Body of pancreas (tissue), 4 donors: ENCODE results near the gene PRM1. TPM values are rescaled to one million over a fixed set of nuclear protein-coding genes. Genes with fewer than 3 reads are reported as not detected.

Experiments
- ATAC-seq: fragments of 150-250 bp; one replicate; pipeline ENCODE4 v1.9.1; 2016
- DNase-seq, 4 donors: peaks; one replicate each; pipeline ENCODE4 v3.0.0-alpha.2; 2019
- H3K27ac ChIP-seq, 4 donors: fragments of 200-600 bp; sonication (generic); 1 replicate in 3 of 4; 2 replicates in 1 of 4; pipeline versions ENCODE4 v1.5.1 to v1.6.1; 2016 to 2019; ENCODE audit warnings: mild to moderate bottlenecking in 1 of 4, mixed read lengths in 1 of 4, moderate library complexity in 1 of 4
- H3K27me3 ChIP-seq, 2 donors: fragments of 200-600 bp; sonication (generic); one replicate each; pipeline ENCODE4 v1.6.0; 2016; ENCODE audit warnings: mild to moderate bottlenecking in 1 of 2
- H3K36me3 ChIP-seq, 2 donors: fragments of 200-600 bp; sonication (generic); replicated peaks in 1 of 2; 2 replicates each; pipeline ENCODE4 v1.5.1; 2016; ENCODE audit warnings: low read depth in 2 of 2; ENCODE audit not compliant: insufficient read depth in 1 of 2
- H3K4me1 ChIP-seq: fragments of 200-600 bp; sonication (generic); one replicate; pipeline ENCODE4 v1.6.0; 2016
- H3K4me3 ChIP-seq, 2 donors: fragments of 200-600 bp; sonication (generic); 1 replicate in 1 of 2; 2 replicates in 1 of 2; pipeline ENCODE4 v1.5.1; 2016 to 2019
- H3K9me3 ChIP-seq, 3 donors: fragments of 200-600 bp; sonication (generic); 1 replicate in 2 of 3; 2 replicates in 1 of 3; pipeline ENCODE4 v1.5.1; 2016
- POLR2A ChIP-seq, 3 donors: fragments of 450-650 bp; IDR thresholded peaks; one replicate each; pipeline ENCODE4 v1.6.1; 2016; ENCODE audit warnings: antibody characterized with exemption in 3 of 3, mild to moderate bottlenecking in 2 of 3
- WGBS, 2 donors: methylation state at CpG; one replicate each; pipeline ENCODE4 v1.1.5; 2017; 5-methylcytosine and 5-hydroxymethylcytosine counted together
- intact Hi-C: fragments of 100-400 bp; cut with DNase I; formaldehyde crosslinking; loops from one replicate; pipeline ENCODE4 v1.15.1; 2023
- total RNA-seq, 2 donors: library from RNA; depleted of rRNA; stranded (reverse); fragments of >200 nt; gene quantifications; one replicate each; pipeline ENCODE4 v1.1.0, GENCODE V29; 2016
- TF ChIP-seq, protein P1 (sequence below), 7 experiments: fragments of 450-650 bp in 4 of 7; fragments of 200-600 bp in 3 of 7; sonication (generic) in 3 of 7; IDR thresholded peaks; one replicate each; pipeline ENCODE4 v1.5.1; 2016 to 2019; ENCODE audit warnings: antibody characterized with exemption in 7 of 7

Gene PRM1
- total RNA-seq, 2 donors from 2014 or later = not detected

DNA sequence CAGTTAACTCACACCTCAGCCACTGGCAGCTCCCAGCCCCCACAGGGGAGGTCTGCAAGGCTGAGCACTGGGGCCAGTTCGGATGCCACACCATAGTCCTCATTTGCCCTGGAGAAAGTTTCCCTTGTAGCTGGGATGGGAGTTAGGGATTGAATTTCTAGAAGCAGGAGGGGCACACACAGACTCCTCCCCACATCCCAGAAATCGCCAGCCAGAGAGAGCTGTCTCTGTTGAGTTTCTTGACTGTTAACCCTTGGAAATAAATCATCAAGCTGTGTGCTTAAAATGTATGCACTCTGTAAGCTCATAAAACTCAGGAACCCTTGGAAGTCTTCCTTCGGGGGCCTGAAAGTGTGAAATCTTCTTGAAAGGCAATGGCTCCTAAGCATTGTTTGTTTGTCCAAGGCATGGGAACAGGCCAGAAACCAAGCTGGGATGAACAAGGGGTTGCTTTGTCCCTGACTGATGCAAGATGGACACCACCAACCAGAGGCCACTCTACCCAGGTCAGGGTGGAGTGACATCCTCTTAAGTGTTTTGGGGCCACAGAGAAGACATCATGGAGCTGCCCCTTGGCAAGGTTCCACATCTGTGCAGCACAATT lies 7.3 kb downstream of the PRM1 start:
- intact Hi-C loops = no loop called here
- no peaks in the 10 kb centered on the region for H3K36me3 ChIP-seq
- DNase-seq = no peak
- no peaks in the 10 kb centered on the region for H3K27me3 ChIP-seq
- H3K9me3 ChIP-seq = no peaks in the 10 kb centered on the region
- 71 to 75% methylated on average over 3 of the region's 3 CpGs for WGBS, 2 donors
- TF ChIP-seq POLR2A (IDR thresholded peaks at IDR 0.05) = no peak
- TF ChIP-seq, protein P1, sequence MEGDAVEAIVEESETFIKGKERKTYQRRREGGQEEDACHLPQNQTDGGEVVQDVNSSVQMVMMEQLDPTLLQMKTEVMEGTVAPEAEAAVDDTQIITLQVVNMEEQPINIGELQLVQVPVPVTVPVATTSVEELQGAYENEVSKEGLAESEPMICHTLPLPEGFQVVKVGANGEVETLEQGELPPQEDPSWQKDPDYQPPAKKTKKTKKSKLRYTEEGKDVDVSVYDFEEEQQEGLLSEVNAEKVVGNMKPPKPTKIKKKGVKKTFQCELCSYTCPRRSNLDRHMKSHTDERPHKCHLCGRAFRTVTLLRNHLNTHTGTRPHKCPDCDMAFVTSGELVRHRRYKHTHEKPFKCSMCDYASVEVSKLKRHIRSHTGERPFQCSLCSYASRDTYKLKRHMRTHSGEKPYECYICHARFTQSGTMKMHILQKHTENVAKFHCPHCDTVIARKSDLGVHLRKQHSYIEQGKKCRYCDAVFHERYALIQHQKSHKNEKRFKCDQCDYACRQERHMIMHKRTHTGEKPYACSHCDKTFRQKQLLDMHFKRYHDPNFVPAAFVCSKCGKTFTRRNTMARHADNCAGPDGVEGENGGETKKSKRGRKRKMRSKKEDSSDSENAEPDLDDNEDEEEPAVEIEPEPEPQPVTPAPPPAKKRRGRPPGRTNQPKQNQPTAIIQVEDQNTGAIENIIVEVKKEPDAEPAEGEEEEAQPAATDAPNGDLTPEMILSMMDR (IDR thresholded peaks at IDR 0.05) = no peak
- H3K27ac ChIP-seq = no peak overlapping the region
- no peak for ATAC-seq
- no peak overlapping the region for H3K4me3 ChIP-seq
- H3K4me1 ChIP-seq = no peaks in the 10 kb centered on the region

DNA sequence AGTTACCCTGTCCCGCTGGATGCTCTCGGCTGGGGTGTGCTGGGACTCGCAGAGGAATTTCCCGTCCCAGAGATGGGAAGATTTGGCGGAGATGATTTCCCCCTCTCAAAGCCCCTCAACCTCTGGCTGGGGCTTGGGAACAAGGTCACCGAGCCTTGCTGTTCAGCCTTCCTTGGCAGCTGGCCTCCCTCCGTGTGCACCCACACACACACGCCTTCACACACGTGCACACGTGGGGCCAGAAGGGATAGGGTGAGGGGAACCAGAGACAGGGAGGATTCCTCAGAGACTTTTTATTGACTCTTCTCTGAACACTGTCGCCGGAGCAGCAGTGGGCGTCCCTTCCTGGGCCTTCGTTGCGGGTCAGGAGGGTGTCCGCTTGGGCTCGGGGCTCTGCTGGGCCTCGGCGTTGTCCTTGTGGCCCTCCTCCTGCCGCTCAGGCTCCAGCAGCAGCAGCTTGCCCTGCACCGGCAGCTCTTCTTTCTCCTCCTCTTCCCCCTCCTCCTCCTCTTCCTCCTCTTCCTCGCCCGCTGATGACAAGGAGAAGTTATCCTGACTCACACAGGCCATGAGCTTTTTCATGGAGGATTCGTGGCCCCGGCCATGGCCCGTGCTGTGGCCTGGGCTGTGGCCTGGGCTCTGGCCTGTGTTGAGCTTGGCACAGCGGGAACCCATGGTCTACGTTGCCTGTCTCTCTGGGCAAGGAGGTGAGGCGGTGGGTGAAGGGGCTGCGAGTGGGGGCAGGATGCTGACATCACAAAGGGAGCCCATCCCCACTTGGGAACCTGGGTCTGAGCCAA lies 8.0 kb downstream of the PRM1 start, which contains the start of gene PRM3:
TSS of gene PRM3 (minus strand) at position 709 of the 800 bp plus-strand sequence. CDS start at position 675, 34 bp downstream.
- 77 to 83% methylated on average over 25 to 29 of the region's 30 CpGs for WGBS, 2 donors
- Histone ChIP-seq H3K27me3 (no peaks in the 10 kb centered on the region), H3K4me1 (no peaks in the 10 kb centered on the region), H3K27ac (no peak within 1 kb of the TSS), H3K4me3 (no peak within 1 kb of the TSS), H3K36me3 (no peaks in the 10 kb centered on the region), H3K9me3 (no peaks in the 10 kb centered on the region)
- no peak for DNase-seq
- TF ChIP-seq, protein P1 (IDR thresholded peaks at IDR 0.05) = no peak
- no peak for TF ChIP-seq POLR2A (IDR thresholded peaks at IDR 0.05)
- intact Hi-C loops = no loop called here
- no peak for ATAC-seq

DNA sequence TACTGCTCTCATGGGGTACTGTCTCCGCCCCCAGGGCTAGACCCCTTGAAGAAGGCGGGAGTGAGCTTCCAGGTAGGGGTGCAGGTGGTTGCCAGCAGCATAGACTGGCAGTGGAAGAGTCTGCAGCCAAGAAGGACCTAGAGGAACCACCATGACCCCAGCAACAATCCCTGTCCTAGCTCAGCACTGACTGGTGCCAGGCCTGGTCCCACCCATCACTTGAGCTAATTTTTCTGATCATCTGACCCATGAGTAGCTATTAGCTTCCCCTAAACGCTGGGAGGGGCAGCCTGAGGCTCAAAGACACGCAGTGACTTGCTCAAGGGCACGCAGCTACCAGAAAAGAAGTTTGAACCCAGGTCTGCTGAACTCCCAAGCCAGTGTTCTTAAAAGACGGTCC lies 8.6 kb downstream of the PRM1 start:
- H3K27me3 ChIP-seq = no peaks in the 10 kb centered on the region
- H3K4me3 ChIP-seq = no peak overlapping the region
- intact Hi-C loops = no loop called here
- WGBS, 2 donors = 75 to 80% methylated on average over 1 to 6 of the region's 6 CpGs
- H3K9me3 ChIP-seq = no peaks in the 10 kb centered on the region
- TF ChIP-seq, protein P1 (IDR thresholded peaks at IDR 0.05) = no peak
- TF ChIP-seq POLR2A (IDR thresholded peaks at IDR 0.05) = no peak
- no peak overlapping the region for H3K27ac ChIP-seq
- H3K4me1 ChIP-seq = no peaks in the 10 kb centered on the region
- DNase-seq (no peak), ATAC-seq (no peak)
- H3K36me3 ChIP-seq = no peaks in the 10 kb centered on the region

DNA sequence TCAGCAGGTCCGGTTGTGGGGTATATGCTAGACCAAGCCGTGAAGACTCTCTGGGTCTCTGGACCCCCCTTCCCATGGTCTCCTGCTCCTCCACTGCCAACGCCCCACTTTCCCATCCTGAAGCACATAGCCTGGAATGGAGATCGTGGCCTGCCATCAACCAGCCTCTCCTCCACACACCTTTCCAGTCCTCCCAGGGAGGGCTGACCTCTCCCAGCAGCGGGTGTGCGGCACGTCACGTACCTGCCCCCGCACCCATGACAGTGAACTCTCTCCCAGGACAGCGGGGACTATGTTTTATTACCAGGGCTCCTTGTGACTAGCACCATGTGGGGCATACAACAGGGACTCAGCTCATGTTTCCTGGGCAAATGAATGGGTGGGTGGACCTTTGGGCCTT lies 9.5 kb downstream of the PRM1 start:
- TF ChIP-seq, protein P1 (IDR thresholded peaks at IDR 0.05) = no peak
- no peak for TF ChIP-seq POLR2A (IDR thresholded peaks at IDR 0.05)
- no peak for DNase-seq
- intact Hi-C loops = no loop called here

More for the DNA sequence above, 9.5 kb downstream of the PRM1 start:
- H3K27ac ChIP-seq = no peak overlapping the region
- no peaks in the 10 kb centered on the region for H3K27me3 ChIP-seq
- WGBS, 2 donors = 87 to 91% methylated on average over 10 of the region's 10 CpGs
- H3K9me3 ChIP-seq = no peaks in the 10 kb centered on the region
- H3K4me3 ChIP-seq = no peak overlapping the region
- ATAC-seq = no peak
- no peaks in the 10 kb centered on the region for H3K36me3 ChIP-seq
- no peaks in the 10 kb centered on the region for H3K4me1 ChIP-seq
